Activated naive CD4-positive, alpha-beta T cell treated with anti-CD3 and anti-CD28 coated beads, Interleukin-2, amount 50 U/mL, for 24 hours (primary cell): ENCODE measurements around the gene SRPK3.
A peak's percentile ranks its signal among the peaks of the same experiment; 100 is the strongest.

Experiments used
- H3K27ac Mint-ChIP-seq: one replicate; pipeline ENCODE4 v1.8.0; 2021; ENCODE audit warnings: mild to moderate bottlenecking, mixed read lengths
- H3K27me3 Mint-ChIP-seq: one replicate; pipeline ENCODE4 v1.8.0; 2021; ENCODE audit warnings: mixed read lengths
- H3K36me3 Mint-ChIP-seq: one replicate; pipeline ENCODE4 v1.8.0; 2021; ENCODE audit warnings: mixed read lengths
- H3K4me1 Mint-ChIP-seq: one replicate; pipeline ENCODE4 v1.8.0; 2021; ENCODE audit warnings: mixed read lengths
- H3K4me3 Mint-ChIP-seq: one replicate; pipeline ENCODE4 v1.8.0; 2021; ENCODE audit warnings: mild to moderate bottlenecking, mixed read lengths
- H3K9me3 Mint-ChIP-seq: one replicate; pipeline ENCODE4 v1.8.0; 2021; ENCODE audit warnings: mixed read lengths

SRPK3 gene

GRCh38 chrX:153821066-153821465 lies 40.2 kb downstream of the SRPK3 start:
- H3K27me3 Mint-ChIP-seq: no peaks in the 10 kb centered on the region
- no peak overlapping the region for H3K27ac Mint-ChIP-seq
- no peaks in the 10 kb centered on the region for H3K9me3 Mint-ChIP-seq
- peaks cover 45% of the 10 kb centered on the region for H3K4me1 Mint-ChIP-seq
- no peaks in the 10 kb centered on the region for H3K36me3 Mint-ChIP-seq
- no peak overlapping the region for H3K4me3 Mint-ChIP-seq

DNA sequence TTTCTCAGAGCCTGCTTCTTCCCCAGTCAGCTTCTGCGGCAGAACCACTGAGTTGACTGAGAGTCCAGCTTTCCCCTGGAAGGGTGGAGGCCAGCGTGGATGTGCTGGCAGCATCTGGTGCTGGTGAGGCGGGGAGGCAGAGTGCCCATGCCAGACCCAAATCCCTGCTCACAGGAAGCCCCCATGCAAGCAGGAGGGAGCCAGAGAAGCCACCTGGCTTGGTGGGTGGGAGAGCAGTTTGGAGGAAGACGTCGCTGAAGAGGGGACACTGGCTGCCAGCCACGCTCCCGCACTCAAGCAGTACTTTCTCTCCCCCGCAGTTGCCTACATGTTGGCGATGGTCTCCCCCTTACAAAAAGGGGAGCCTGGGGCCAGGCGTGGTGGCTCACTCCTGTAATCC lies 43.5 kb downstream of the SRPK3 start:
- no peaks in the 10 kb centered on the region for H3K36me3 Mint-ChIP-seq

DNA sequence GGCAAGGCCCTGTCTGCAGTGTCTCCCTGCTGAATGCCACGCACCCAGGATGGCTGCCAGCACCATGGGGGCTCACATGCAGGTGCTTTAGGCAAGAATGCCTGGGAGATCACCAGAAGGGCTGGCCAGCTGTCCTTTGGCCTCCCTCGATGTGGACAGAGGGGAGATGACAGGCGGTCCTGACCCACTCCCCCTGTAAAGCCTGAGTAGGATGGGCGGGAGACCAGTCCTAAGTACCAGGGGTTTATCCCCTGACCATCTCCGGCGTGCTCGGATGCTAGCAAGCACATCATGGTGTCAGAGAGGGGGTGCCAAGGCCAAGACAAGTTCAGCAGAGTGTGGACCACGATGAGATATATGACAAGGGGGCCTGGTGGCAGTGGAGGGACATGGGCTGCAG lies 44.2 kb downstream of the SRPK3 start:
- no peak overlapping the region for H3K27ac Mint-ChIP-seq
- no peaks in the 10 kb centered on the region for H3K36me3 Mint-ChIP-seq
- no peaks in the 10 kb centered on the region for H3K9me3 Mint-ChIP-seq
- H3K27me3 Mint-ChIP-seq: no peaks in the 10 kb centered on the region
- H3K4me3 Mint-ChIP-seq: no peak overlapping the region
- H3K4me1 Mint-ChIP-seq: peaks cover 38% of the 10 kb centered on the region

More for the DNA sequence above, 43.5 kb downstream of the SRPK3 start:
- no peaks in the 10 kb centered on the region for H3K27me3 Mint-ChIP-seq
- H3K4me3 Mint-ChIP-seq: no peak overlapping the region
- H3K9me3 Mint-ChIP-seq: no peaks in the 10 kb centered on the region
- peaks cover 43% of the 10 kb centered on the region for H3K4me1 Mint-ChIP-seq
- no peak overlapping the region for H3K27ac Mint-ChIP-seq

DNA sequence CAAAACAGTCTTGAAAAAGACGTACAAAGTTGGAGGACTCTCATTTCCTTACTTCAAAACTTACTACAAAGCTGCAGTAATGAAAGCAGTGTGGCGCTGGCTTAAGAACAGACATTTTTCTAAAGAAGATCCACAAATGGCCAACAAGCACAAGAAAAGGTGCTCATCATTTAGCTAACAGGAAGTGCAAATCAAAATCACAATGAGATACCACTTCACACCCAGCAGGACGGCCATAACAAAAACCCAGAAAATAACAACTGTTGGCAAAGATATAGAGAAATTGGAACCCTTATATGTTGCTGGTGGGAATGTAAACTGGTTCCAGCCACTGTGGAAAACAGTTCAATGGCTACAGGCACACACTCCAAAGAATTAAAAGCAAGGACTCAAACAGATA lies 46.2 kb downstream of the SRPK3 start:
- Mint-ChIP-seq H3K27me3 (no peaks in the 10 kb centered on the region), H3K27ac (no peak overlapping the region), H3K4me1 (peaks cover 23% of the 10 kb centered on the region), H3K36me3 (no peaks in the 10 kb centered on the region), H3K4me3 (no peak overlapping the region), H3K9me3 (no peaks in the 10 kb centered on the region)

GRCh38 chrX:153827903-153828302 lies 47.1 kb downstream of the SRPK3 start:
- Mint-ChIP-seq H3K36me3 (no peaks in the 10 kb centered on the region), H3K4me1 (peaks cover 16% of the 10 kb centered on the region), H3K4me3 (peak overlapping the region; percentile 19), H3K27ac (peak overlapping the region; percentile 2), H3K9me3 (no peaks in the 10 kb centered on the region), H3K27me3 (no peaks in the 10 kb centered on the region)

DNA sequence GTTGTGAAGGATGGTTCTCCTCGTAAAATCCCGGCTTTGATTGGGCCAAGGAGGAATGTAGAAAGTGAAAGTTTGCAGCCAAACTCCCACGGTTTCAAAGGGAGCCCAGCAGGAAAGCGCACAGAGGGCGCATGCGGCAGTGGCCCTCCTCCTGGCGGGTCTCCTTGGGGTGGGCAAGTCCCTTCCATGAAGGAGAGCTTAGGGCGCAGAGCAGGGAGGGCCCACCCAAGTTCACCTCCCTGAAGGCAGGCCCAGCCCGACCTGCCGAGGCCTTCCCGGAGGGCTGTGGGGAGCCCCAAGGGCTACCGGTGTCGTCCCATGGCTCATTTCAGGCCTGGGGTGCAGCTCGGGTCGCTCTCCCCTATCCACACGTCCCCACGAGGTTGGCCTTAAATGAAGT lies 47.5 kb downstream of the SRPK3 start:
- Mint-ChIP-seq H3K4me3 (peak overlapping the region; percentile 19), H3K4me1 (peaks cover 16% of the 10 kb centered on the region), H3K27ac (no peak overlapping the region), H3K36me3 (no peaks in the 10 kb centered on the region), H3K9me3 (no peaks in the 10 kb centered on the region), H3K27me3 (no peaks in the 10 kb centered on the region)

DNA sequence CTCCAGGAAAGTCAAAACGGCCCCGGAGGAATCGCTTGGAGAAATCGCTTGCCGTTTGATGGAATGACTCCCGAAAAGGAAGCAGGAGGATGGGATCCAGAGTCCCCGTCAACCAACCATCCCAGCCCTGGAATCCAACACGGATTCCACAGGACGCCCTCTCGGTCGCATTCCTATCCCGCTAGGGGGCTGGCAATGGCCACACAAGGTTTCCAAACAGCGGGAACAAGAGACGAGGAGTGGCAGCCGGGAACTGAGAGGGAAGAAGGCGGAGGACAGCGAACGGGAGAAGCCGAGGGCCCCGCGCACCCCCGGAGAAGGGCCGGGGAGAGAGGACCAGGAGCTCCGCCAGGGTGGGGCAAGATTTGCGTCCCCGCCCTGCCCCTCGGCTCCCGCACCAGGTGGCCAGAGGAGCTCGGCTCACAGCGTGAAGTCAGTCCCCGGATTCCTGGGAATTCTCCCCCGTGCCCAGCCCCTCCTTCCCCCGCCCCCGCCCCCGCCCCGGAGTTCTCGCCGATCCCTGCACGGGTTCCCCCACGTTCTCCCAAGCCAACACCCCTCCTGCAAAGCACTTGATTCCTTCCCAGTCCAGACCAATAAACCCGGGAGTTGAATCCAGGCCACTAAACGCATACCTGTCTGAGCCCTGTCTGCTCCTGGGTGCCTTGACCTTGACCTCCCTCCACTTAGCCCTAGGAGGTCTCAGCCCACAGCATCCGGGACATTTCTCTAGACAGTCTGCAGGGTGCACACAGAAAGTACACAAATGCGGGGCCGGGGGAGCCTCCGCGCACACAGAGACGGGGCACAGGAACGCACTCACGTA lies 48.1 kb downstream of the SRPK3 start:
- H3K4me3 Mint-ChIP-seq: peak overlapping the region; percentile 70
- H3K27ac Mint-ChIP-seq: no peak overlapping the region
- no peaks in the 10 kb centered on the region for H3K36me3 Mint-ChIP-seq
- H3K9me3 Mint-ChIP-seq: no peaks in the 10 kb centered on the region
- H3K27me3 Mint-ChIP-seq: no peaks in the 10 kb centered on the region
- peaks cover 12% of the 10 kb centered on the region for H3K4me1 Mint-ChIP-seq

- H3K27me3 Mint-ChIP-seq: no peaks in the 10 kb centered on the region
- no peaks in the 10 kb centered on the region for H3K9me3 Mint-ChIP-seq
Measured at GRCh38 chrX:153829549-153829798, 48.6 kb downstream of the SRPK3 start.

GRCh38 chrX:153829799-153830639 lies 49.2 kb downstream of the SRPK3 start, which contains the start of gene PDZD4:
TSS of gene PDZD4 (minus strand) at chrX:153830544. CDS start at chrX:153830298, 246 bp downstream.
- Mint-ChIP-seq H3K27me3 (no peaks in the 10 kb centered on the region), H3K9me3 (no peaks in the 10 kb centered on the region), H3K27ac (no peak within 1 kb of the TSS), H3K4me3 (peak within 1 kb of the TSS; percentile 70), H3K36me3 (no peaks in the 10 kb centered on the region), H3K4me1 (peaks cover 12% of the 10 kb centered on the region)

More at GRCh38 chrX:153829549-153829798, 48.6 kb downstream of the SRPK3 start:
- Mint-ChIP-seq H3K27ac (no peak overlapping the region), H3K4me1 (peaks cover 12% of the 10 kb centered on the region), H3K4me3 (peak overlapping the region; percentile 70), H3K36me3 (no peaks in the 10 kb centered on the region)

DNA sequence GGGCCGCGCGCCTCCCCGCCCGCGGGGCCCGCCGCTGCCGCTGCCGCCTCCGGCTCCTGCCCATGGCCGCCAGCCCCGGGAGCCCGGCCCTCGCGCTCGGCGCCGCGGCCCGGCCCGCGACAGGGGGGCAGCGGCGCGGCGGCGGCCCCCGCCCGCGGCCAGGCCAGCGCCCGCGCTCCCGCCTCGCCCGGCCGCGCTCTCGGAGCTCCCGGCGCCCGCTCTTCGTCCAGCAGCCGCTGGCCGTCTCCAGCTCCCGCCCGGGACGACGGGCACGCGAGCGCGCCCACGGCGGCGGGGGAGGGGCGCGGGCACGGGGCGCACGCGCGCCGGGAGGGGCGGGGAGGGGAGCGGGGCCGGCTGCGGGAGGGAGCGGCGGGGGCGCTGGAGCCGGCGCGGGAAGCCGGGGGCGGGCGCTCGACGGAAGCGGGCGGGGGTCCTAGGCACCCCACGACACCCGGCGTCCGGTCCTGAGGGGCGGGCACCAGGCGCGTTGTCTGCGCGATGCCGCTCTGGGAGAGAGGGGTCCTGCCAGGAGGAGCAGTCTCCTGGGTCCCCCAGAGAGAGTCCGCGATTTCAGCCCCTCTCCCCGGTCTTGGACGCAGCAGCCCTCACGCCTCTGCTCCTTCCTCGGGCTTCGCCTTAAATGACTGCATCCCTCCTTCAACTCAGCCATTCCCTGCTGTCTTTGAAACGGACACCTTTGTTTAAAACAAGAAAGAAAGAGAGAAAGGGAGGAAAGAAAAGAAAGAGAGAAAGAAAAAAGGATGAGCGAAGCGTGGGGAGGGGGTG lies 50.0 kb downstream of the SRPK3 start:
- H3K27me3 Mint-ChIP-seq: no peaks in the 10 kb centered on the region
- H3K36me3 Mint-ChIP-seq: no peaks in the 10 kb centered on the region
- no peaks in the 10 kb centered on the region for H3K9me3 Mint-ChIP-seq
- no peak overlapping the region for H3K27ac Mint-ChIP-seq
- H3K4me3 Mint-ChIP-seq: peak overlapping the region; percentile 36
- peaks cover 12% of the 10 kb centered on the region for H3K4me1 Mint-ChIP-seq

- Mint-ChIP-seq H3K4me3 (peak overlapping the region; percentile 59), H3K4me1 (peaks cover 12% of the 10 kb centered on the region), H3K27me3 (no peaks in the 10 kb centered on the region), H3K36me3 (no peaks in the 10 kb centered on the region), H3K9me3 (no peaks in the 10 kb centered on the region), H3K27ac (no peak overlapping the region)
Measured at GRCh38 chrX:153831429-153832150, 50.7 kb downstream of the SRPK3 start.

DNA sequence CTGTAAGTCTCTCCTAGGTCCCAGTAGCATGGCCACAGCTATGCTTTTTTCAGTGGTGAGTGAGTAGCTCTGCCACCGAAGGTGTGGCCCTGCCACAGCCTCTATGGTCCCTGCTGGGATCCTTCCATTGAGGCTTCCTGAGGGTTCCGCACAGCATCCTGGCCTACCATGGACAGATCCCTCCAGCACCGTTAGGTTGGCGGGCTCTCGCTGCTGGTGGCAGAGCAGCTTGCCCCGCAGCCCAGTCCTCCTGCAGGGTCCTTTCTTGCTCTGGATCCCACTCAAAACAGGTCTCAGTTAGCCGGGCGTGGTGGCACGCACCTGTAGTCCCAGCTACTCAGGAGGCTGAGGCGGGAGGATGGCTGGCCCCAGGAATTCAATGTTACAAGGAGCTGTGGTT lies 51.9 kb downstream of the SRPK3 start:
- Mint-ChIP-seq H3K27ac (no peak overlapping the region), H3K4me1 (peaks cover 1% of the 10 kb centered on the region), H3K36me3 (no peaks in the 10 kb centered on the region), H3K9me3 (no peaks in the 10 kb centered on the region), H3K27me3 (no peaks in the 10 kb centered on the region), H3K4me3 (no peak overlapping the region)
